Measurements from ENCODE around the gene FTO.
"Not testable (repeated sequence)": the region's sequence is repeated elsewhere in the genome, so short reads cannot be mapped to it uniquely, and the experiment has no call there.

FTO gene

GRCh38 chr16:53703590-53704444 is at the start of gene FTO, which contains the start of gene RPGRIP1L:
TSS of gene FTO (plus strand) at chr16:53704156.
TSS of gene RPGRIP1L (minus strand) at chr16:53703859. CDS start at chr16:53700723, 3,136 bp downstream.
- DNase-seq (ENCODE audit: low spot score): peak; percentile 100

- no peak for DNase-seq (ENCODE audit: low spot score)
These were observed 49.0 kb upstream of the FTO start for GRCh38 chr16:53654946-53655345.

GRCh38 chr16:53662072-53662471 is 41.9 kb upstream of the FTO start:
- no peak for DNase-seq (ENCODE audit: low spot score)

- DNase-seq (ENCODE audit: low spot score): no peak
These were observed 39.1 kb upstream of the FTO start for GRCh38 chr16:53664724-53665345.

- DNase-seq (ENCODE audit: low spot score): no peak
These were observed 37.1 kb upstream of the FTO start for GRCh38 chr16:53666786-53667415.

- no peak for DNase-seq (ENCODE audit: low spot score)
These were observed 35.1 kb upstream of the FTO start for GRCh38 chr16:53668869-53669268.

- no peak for DNase-seq (ENCODE audit: low spot score)
These were observed 31.5 kb upstream of the FTO start for GRCh38 chr16:53672461-53672860.

- no peak for DNase-seq (ENCODE audit: low spot score)
These were observed 30.8 kb upstream of the FTO start for GRCh38 chr16:53673189-53673588.

GRCh38 chr16:53678155-53678554 is 25.8 kb upstream of the FTO start:
- DNase-seq (ENCODE audit: low spot score): no peak

GRCh38 chr16:53678756-53679343 is 25.1 kb upstream of the FTO start:
- no peak for DNase-seq (ENCODE audit: low spot score)

- no peak for DNase-seq (ENCODE audit: low spot score)
These were observed 23.2 kb upstream of the FTO start for GRCh38 chr16:53680756-53681155.

GRCh38 chr16:53681354-53681753 is 22.6 kb upstream of the FTO start:
- no peak for DNase-seq (ENCODE audit: low spot score)

- not testable (repeated sequence) for DNase-seq (ENCODE audit: low spot score)
These were observed 18.6 kb upstream of the FTO start for GRCh38 chr16:53685334-53685733.

- no peak for DNase-seq (ENCODE audit: low spot score)
These were observed 17.2 kb upstream of the FTO start for GRCh38 chr16:53686710-53687109.

GRCh38 chr16:53689636-53690035 is 14.3 kb upstream of the FTO start:
- DNase-seq (ENCODE audit: low spot score): no peak

- no peak for DNase-seq (ENCODE audit: low spot score)
These were observed 13.2 kb upstream of the FTO start for GRCh38 chr16:53690771-53691170.

GRCh38 chr16:53692146-53692545 is 11.8 kb upstream of the FTO start:
- no peak for DNase-seq (ENCODE audit: low spot score)

- DNase-seq (ENCODE audit: low spot score): no peak
These were observed 10.6 kb upstream of the FTO start for GRCh38 chr16:53693320-53693719.

GRCh38 chr16:53695070-53695469 is 8.9 kb upstream of the FTO start:
- peak; percentile 68 for DNase-seq (ENCODE audit: low spot score)

GRCh38 chr16:53698271-53698670 is 5.7 kb upstream of the FTO start:
- not testable (repeated sequence) for DNase-seq (ENCODE audit: low spot score)

GRCh38 chr16:53704445-53704813 is 473 bp downstream of the FTO start:
- DNase-seq (ENCODE audit: low spot score): no peak

GRCh38 chr16:53707671-53708070 is 3.7 kb downstream of the FTO start:
- DNase-seq (ENCODE audit: low spot score): no peak

GRCh38 chr16:53708490-53708889 is 4.5 kb downstream of the FTO start:
- DNase-seq (ENCODE audit: low spot score): no peak

All from kidney tubule cell (primary cell).